ENCODE results near the gene EFR3B.
"Not testable (repeated sequence)": the region's sequence is repeated elsewhere in the genome, so short reads cannot be mapped to it uniquely, and the experiment has no call there.

The EFR3B gene

DNA sequence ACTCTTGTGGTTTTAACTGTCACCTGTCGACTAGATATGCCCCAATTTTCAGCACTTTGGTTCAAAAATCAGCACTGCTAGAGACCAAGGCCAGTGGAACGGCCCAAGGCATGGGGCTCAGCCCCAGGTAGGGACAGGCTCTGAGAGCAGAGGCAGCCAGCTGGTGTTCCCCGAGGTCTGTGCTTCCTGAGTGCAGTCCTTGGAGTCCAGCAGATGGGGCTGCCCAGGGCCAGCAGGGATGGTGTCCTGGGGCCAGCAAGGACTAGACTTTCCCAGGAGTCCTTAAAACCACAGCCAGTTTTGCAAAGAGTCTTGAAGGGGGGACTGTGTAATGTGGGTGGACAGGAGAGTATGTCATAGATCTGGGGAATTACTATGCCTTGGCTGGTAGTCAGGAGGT, 70.2 kb downstream of the EFR3B start:
- DNase-seq = no peak

DNA sequence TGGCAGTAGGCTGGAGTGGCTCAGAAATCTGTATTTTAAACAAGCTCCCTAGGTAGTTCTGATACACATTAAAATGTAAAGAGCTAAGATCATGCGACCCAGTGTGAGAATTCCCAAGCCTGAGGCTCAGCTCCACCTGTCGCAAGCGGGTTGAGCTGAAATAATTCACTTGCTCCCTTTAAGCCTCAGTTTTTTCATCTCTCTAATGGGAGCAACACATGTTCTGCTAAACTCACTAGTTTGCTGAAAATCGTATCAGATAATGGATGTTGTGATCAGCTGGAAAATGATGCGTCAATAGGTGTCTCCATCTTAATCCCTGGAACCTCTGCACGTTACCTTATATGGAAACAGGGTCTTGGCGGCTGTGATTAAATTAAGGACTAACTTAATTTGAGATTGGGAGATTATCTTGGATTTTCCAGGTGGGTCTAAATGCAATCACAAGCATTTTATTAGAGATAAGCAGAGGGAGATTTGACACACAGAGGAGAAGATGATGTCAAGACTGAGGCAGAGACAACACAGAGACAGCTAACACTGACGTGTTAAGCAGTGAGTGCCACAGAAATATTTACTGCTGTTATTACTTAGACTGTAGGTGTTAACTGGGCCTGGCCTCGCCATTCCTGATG, 73.5 kb downstream of the EFR3B start:
- DNase-seq = no peak

DNA sequence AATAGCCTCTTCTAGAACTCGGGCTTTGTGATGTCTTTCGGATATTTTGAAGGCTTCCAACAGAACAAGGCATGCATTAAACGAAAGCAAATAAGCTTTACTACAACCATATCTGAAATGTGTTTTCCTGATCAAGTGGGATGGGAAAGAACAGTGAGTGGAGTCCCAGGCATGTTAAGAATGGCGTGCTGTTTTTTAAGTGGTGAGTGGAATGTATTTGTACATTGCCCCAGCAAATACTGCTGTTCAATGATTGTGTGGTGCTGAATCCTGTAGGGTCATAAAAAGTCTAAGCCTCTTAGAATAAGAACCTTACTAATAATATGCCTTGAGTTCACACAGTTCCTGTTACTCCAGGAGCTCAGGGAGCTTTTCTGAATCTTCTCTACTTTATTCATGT, 74.0 kb downstream of the EFR3B start:
- DNase-seq = no peak

DNA sequence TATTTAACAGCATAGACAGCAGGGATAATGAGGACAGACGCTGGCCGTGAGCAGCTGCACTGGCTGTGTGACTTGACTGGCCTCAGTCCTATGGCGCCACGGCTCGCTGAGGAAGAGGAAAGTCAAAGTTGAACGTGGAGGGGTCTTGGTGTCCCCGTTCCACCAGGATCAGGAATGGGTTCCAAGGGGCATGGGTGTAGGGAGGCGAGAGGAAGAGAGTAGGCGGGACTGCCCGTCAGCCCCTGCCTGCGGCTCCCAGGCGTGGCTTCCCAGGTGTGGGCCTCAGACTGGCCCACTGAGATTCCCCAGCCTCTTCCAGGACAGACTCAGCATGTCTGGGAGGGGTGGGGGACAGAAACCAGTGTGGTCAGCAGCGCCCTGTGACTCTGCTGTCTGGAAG, 75.1 kb downstream of the EFR3B start:
- DNase-seq = no peak

DNA sequence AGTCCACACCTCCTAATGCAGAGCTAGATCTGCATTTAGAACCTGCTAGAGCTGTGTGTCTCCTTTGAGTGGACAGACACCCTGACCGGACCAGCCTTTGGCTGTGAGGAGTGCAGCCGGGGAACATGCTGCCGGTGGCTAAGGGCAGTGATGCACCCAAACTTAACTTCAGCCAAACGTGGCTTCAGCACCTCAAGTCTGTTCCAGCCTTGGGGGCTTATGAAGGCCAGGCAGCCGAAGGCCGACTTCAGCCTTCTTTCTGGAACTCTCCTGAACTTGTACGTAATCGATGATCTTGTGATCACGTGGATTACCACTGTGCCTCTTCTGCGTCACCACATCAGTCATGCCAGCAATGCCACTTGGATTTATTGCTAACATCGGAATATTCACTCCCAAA, 77.4 kb downstream of the EFR3B start:
- DNase-seq = no peak

DNA sequence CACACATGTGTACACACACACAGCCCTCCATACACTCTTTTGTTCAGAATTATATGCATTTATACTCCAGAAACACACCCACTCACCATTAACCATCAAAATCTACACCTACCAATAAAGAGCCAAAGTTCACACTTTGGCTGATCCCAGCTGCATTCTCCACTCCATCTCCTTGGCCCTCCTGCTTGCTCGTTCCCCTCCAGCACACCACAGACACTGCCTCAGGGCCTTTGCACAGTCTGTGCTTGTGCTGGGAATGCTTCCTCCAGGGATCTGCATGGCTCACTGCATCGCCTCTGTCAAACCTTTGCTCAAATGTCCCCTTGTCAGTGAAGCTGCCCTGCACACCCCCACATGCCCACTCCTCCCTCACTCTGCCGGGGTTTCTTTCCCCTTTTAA, 80.5 kb downstream of the EFR3B start:
- DNase-seq = no peak

DNA sequence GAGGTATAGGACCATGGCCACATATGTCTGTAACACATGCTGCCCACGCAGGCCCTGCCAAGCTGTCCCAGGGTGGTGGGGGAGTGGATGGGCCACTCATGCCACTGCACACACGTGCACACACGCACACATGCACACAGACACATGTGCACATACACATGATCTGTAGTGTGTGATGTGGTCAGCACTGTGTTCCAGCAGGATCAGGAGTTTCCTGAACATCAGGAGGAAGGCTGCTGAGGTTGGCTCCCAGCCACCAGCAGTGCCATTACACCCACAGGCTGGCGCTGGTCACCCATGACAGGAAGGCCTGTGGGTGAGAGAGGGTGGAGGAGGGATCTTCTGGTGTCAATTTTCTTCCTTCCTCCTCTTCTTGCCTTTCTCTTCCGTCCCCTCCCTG, 81.8 kb downstream of the EFR3B start:
- DNase-seq = no peak

DNA sequence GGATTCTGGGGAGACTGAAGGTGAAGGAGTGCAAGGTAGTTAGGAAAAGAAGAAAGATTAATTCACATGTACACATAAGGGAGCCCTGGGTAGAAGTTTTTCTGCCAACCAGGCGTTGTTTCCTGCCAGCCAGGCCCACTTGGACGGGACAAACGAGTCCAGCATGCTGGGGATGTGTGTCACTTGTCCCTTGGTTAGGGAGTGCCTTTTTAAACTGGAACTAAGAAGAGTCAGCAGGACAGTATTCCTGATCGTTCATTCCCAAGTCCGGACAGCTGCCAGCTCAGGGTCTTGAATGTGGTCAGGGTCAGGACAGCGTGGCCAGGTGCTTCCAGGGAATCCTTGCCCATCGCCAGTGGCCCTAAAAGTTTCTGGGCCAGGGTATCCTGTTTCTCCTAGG, 83.3 kb downstream of the EFR3B start:
- DNase-seq = no peak

DNA sequence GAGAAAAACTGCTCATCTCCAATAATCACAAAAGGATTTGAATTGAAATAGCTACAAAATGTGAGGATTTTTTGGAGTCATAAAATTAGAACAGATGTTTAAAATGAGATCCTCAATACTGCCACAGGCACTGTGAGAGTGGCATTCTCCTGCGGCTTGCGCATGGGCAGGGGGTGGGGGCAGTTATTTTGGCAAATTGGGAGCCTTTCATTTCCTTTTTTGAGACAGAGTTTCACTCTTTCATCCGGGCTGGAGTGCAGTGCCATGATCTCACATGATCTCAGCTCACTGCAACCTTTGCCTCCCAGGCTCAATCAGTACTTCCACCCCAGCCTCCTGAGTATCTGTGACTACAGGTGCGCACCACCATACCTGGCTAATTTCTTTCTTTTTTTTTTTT, 84.1 kb downstream of the EFR3B start:
- no peak for DNase-seq

DNA sequence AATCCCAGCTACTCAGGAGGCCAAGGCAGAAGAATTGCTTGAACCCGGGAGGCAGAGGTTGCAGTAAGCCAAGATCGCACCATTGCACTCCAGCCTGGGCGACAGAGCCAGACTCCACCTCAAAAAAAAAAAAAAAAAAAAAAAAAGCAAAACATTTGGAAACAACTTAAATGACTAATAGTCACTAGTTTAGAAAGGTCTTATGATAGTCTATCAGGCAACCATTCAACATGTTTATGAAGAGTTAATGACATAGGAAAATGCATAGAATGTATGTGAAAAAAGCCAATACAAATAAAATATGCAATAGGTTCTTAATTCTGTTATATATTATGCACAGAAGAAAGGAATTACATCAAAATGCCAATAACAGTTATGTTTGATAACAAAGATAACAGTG, 85.2 kb downstream of the EFR3B start:
- DNase-seq = not testable (repeated sequence)

DNA sequence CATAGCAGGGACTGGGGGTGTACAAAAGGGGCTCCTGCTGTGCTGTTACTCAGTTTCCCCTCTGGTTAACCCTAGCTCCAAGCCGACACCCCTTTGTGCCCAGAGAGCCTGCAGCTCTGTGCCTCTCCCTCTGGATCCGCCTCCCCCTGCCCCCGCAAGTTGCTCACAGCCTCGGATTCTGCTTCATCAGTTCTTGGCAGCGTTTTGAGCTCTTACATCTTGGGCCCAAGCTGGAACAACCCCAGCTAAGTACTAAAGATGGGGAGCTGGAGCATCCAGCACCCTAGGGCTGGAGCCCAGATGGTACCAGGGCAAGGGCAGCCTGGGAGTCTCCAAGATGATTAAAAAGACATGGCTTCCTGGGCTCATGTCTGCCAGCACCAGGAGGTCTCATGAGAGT, 85.8 kb downstream of the EFR3B start:
- DNase-seq = peak in 1 of 2 experiments; percentile 70

DNA sequence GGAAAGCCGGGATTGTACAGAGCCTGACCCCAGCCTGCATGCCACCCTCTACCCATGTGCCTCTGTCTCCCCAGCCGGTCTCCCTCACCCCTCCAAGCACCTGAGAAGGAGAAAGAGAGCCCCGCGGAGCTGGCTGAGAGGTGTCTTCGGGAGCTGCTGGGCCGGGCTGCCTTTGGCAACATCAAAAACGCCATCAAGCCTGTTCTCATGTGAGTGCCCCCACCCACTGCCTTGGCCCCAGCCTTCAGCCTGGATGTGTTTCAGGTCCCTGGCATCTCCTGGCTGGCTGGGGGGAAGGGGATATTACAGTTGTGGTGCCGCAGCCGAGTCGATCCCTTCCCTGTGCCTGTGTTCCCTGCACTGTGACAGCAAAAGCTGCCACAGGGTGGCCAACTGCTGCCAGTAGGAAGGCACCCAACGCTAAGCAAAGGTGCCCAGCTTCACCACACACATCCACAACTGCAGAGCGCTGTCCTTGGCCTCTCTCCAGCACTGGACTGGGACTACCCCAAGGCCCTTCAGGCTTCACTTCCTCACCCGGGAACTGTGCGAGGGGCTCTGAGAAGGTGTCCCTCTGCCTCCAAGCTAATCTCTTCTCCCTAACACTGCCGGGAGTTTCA, 88.1 kb downstream of the EFR3B start:
- no peak for DNase-seq

DNA sequence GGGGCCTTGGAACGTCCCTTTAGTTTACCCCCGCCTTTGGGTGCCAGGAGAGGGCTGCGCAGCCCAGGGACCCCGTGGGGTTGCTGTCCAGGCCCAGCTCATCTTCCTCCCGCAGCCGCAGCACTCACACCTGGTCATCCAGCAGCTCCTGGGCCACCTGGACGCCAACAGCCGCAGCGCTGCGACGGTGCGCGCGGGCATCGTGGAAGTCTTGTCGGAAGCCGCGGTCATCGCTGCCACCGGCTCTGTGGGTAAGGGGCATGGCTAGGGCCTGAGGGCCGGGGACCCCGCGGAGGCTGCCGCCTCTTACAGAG, 89.3 kb downstream of the EFR3B start:
- no peak for DNase-seq

DNA sequence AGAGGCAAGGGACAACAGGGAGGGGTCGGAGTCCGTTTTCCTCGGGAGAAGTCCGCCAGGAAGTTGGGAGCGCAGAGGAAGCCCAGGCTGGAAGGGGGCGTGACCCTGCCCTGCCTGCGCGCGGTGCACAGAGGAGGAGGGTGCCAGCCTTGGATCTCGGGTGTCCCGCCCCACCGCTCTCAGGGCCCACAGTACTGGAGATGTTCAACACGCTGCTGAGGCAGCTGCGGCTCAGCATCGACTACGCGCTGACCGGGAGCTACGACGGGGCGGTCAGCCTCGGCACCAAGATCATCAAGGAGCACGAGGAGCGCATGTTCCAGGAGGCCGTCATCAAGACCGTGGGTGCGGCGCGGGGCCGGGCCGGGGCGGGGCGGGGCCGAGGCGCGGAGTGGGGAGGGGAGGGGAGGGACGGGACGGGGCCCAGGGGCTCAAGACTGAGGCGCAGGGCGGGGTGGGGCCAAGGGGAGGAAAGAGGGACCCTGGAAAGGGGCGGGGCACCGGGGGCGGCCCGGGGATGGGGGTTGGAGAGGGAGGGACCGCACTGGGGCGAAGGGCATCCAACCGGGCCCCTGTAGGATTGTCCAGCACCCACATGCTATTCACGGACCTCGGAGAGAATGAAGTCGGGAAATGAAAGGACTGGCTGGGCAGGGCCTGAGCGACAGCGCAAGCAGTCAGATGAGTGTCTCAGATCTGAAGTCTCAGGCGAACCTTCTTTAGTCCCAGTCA, 89.9 kb downstream of the EFR3B start:
- DNase-seq = no peak

DNA sequence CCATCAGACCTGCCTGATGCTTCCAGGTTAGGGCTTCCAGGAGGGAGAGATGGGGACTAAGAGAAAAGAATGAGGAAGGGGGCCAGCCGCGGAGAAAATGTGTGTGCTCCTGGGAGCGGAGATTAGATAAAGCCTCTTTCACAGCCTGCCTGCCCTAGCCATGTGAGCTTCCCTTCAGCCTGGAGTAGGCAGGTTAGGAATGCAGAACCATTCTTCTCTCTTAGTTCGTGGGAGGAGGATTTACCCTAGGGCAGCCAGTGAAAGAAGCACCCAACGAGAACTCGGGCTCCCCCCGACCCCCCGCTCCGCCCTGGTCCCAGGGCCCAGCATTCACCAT, 90.4 kb downstream of the EFR3B start:
- DNase-seq = no peak

DNA sequence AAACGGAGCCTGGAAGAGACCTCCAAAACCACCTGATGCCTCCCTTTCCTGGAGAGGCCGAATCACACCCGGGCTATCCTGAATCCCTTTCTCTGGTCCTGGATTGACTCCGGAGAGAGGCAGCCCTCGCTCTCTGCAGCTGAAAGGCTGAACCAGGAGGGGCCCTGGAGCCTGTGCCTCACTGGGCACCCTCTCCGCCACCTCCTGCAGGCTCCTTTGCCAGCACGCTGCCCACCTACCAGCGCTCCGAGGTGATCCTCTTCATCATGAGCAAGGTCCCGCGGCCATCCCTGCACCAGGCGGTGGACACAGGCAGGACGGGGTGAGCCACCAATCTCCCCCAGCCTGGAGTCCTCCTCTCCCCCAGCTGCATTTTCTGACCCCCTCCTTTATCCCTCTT, 90.8 kb downstream of the EFR3B start:
- no peak for DNase-seq

DNA sequence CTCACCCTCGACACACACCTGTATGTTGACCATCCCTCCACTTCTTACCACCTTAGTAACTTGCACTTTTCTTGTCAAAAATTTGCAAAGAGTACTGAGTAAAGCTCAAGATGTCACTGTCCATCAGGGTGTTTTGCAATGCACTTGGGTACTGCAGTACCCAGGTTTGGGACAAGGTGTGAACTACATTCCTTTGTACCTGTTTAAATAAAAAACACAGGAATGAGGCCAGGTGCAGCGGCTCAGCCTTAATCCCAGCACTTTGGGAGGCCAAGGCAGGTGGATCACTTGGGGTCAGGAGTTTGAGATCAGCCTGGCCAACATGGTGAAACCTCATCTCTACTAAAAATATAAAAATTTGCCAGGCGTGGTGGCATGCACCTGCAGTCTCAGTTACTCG, 98.7 kb downstream of the EFR3B start:
- not testable (repeated sequence) for DNase-seq

DNA sequence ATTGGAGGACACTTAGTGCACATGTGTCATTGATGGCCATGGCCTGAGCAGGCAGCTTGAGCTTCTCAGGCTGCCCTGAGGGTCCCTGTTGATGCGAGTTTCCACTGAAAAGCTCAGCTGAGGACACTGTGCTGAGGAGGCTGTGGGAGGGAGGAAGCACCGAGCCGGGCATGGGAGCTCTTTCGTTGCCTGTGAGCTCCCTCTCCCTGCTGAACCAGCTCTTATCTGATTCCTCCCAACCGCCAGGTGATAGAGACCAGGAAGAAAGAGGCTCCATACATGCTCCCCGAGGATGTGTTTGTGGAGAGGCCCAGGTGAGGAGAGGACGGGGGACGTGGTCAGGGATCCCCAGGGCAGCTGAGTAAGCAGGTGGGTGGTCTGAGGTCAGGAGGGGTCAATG, 99.2 kb downstream of the EFR3B start:
- DNase-seq = no peak

DNA sequence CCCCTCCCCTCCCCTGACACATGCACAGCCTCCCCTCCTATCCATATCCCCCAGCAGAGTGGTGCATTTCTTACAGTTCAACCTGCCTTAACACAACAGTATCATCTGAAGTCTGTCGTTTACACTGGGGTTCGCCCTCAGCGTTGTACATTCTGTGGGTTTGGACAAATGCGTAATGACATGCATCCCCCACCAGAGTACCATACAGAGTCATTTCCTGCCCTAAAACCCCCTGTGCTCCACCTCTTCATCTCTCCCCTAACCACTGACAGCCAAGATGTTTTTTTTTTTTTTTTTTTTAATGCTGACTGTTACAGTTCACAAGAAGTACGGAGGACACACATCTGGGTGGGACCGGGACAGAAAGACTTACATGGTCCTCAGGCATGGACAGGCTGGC, 103.9 kb downstream of the EFR3B start:
- no peak for DNase-seq

DNA sequence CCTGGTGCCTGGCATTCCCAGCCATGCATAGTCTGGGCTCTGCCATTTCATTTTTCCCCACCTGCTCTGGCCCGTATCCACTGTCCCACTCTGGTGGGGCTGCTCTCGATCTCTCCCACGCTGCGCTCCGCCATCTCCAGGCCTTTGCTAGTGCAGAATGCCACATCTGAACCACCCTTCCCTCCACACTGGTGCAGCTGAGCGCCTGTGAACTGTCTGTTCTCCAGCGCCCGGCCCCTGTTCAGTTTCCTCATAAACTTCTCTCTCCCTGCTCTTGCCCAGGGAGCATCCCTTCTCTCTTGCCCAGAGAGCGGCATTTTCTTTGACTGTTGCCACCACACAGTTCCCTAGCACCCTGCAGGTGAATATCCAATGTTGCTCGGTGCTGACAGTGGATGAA, 105.0 kb downstream of the EFR3B start:
- DNase-seq = no peak

DNA sequence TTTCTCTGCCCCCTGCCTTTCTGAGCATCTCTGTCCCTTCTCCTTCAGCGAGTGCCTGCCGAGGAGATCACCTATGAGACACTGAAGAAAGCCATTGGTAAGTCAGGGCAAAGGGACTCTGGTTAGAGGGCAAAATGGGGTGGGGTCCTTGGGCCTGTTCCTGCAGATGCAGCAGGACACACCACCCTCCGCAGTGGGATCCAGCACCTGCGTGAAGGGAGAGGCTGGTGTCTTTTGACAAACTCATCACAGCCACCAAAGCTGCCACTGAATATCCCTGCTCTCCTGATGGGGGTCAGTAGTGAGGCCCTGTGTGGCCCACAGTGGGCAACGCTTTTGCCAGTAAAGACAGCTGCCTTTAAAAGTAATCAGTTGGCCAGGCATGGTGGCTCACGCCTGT, 107.8 kb downstream of the EFR3B start:
- no peak for DNase-seq

DNA sequence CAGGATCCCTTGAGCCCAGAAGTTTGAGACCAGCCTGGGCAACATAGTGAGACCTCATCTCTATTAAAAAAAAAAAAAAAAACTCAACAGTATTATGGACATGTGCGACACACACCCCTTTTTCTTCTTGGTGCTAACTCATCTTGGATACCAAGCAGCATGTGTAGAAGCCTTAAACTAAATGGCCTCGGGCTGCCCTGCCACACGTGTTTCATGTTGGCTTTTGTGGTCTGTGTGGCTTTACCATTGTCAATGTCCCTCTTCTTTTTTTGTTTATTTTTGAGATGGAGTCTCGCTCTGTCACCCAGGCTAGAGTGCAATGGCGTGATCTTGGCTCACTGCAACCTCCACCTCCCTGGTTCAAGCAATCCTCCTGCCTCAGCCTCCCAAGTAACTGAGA, 109.1 kb downstream of the EFR3B start:
- not testable (repeated sequence) for DNase-seq

DNA sequence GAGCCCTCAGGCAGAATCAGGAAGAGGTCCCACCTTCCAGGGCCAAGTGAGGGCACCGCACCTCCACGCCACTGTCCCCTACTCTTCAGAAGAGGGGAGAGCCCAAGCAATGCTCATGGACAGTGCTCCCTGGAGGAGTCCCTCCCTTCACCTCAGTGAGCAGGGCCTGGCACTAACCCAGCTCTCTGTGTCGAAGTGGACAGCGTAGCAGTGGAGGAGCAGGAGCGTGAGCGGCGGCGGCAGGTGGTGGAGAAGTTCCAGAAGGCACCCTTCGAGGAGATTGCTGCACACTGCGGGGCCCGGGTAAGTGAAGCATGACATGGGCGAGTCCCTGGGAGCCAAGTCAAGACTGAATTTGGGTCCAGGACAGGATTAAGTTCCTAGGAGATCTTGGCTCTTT, 109.8 kb downstream of the EFR3B start:
- no peak for DNase-seq

DNA sequence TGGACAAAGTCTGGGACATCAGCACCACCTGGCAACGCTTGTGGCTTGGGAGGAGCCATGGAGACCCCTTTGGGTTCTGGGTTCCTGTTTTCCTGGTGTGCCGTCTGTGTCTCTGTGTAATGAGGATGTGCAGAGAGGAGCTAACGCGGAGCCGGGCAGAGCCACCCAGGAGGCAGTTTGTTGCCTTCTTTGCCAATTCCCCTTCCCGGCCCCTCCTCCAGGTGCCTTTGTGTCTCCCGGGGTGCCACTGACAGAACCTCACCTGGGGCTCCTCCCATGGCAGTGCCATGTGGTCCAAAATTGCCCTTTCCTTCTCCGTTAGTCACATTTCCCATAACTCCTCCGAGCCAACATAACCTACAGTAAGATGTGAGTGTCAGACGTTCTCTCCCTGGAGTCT, 113.5 kb downstream of the EFR3B start:
- DNase-seq = no peak

Data from NCI-H446 (cell line).